OCI-LY7 (cell line): ENCODE data around the gene TSPAN31. TPM values are rescaled to one million over a fixed set of nuclear protein-coding genes. Genes with fewer than 3 reads are reported as not detected.

Experiments
- BruUV-seq: library from RNA; stranded (reverse); fragments of 400-500 nt; replicated peaks from 2 replicates; lab custom pipeline; 2021; lab: Mats Ljungman, UMichigan
- CTCF ChIA-PET: fragments of 300-600 bp; sonication (Branson Sonifier 250); formaldehyde crosslinking; loops from one replicate; lab custom pipeline; 2022; ENCODE audit warnings: antibody characterized with exemption; ENCODE audit not compliant: unreplicated experiment; lab: Charles Lee
- POLR2A ChIA-PET: fragments of 300-600 bp; sonication (Branson Sonifier 250); formaldehyde crosslinking; loops from one replicate; lab custom pipeline; 2022; ENCODE audit warnings: antibody characterized with exemption; lab: Charles Lee
- DNase-seq: peaks from one replicate; pipeline ENCODE4 v3.0.0-alpha.2; 2015; ENCODE audit warnings: low spot score
- H2AFZ ChIP-seq: fragments of 200-600 bp; sonication (generic), shearing (Covaris generic); 2 replicates; pipeline ENCODE4 v1.6.1; 2014; ENCODE audit warnings: mild to moderate bottlenecking, antibody characterized with exemption, low read length, moderate library complexity
- H3K27ac ChIP-seq: fragments of 200-600 bp; sonication (generic); 2 replicates; pipeline ENCODE4 v1.5.1; 2014; ENCODE audit warnings: mixed run types, low read depth, mild to moderate bottlenecking, moderate library complexity, low read length, inconsistent platforms; ENCODE audit not compliant: poor library complexity, severe bottlenecking
- H3K36me3 ChIP-seq: fragments of 200-600 bp; sonication (generic); 2 replicates; pipeline ENCODE4 v1.6.1; 2014; ENCODE audit warnings: mild to moderate bottlenecking, antibody characterized with exemption, low read length, moderate library complexity, mixed read lengths; ENCODE audit not compliant: insufficient read depth
- H3K4me1 ChIP-seq: fragments of 200-600 bp; sonication (generic); 2 replicates; pipeline ENCODE4 v1.5.1; 2014; ENCODE audit warnings: mild to moderate bottlenecking, low read length; ENCODE audit not compliant: insufficient read depth, poor library complexity, severe bottlenecking
- H3K4me2 ChIP-seq: fragments of 200-600 bp; sonication (generic); 2 replicates; pipeline ENCODE4 v1.6.1; 2014; ENCODE audit warnings: mild to moderate bottlenecking, low read length
- H3K4me3 ChIP-seq: fragments of 200-600 bp; sonication (generic); 2 replicates; pipeline ENCODE4 v1.5.1; 2014; ENCODE audit warnings: mild to moderate bottlenecking, low read depth, low read length; ENCODE audit not compliant: poor library complexity, severe bottlenecking
- H3K79me2 ChIP-seq: fragments of 200-600 bp; sonication (generic); 2 replicates; pipeline ENCODE4 v1.6.1; 2016; ENCODE audit warnings: low read depth, mild to moderate bottlenecking, low read length, moderate library complexity, mixed read lengths; ENCODE audit not compliant: insufficient read depth
- H3K9me2 ChIP-seq: fragments of 200-600 bp; sonication (generic); 2 replicates; pipeline ENCODE4 v1.6.1; 2016; ENCODE audit warnings: mild to moderate bottlenecking, low read length, mixed read lengths; ENCODE audit not compliant: insufficient read depth
- H3K9me3 ChIP-seq: fragments of 200-600 bp; sonication (generic); 2 replicates; pipeline ENCODE4 v1.6.1; 2014; ENCODE audit warnings: mild to moderate bottlenecking, mixed run types, low read length, mixed read lengths
- H4K20me1 ChIP-seq: fragments of 200-600 bp; sonication (generic); 2 replicates; pipeline ENCODE4 v1.6.1; 2014; ENCODE audit warnings: mild to moderate bottlenecking, antibody characterized with exemption, low read length, moderate library complexity, mixed read lengths; ENCODE audit not compliant: insufficient read depth
- EZH2phosphoT487 ChIP-seq: fragments of 200-600 bp; sonication (generic); IDR thresholded peaks from 2 replicates; pipeline ENCODE4 v1.6.1; 2018; ENCODE audit warnings: low read depth, borderline replicate concordance, mild to moderate bottlenecking, mixed run types, antibody characterized with exemption, low read length, moderate library complexity, mixed read lengths
- intact Hi-C: fragments of 100-400 bp; cut with micrococcal nuclease; formaldehyde crosslinking; loops from one replicate; pipeline ENCODE4 v1.10.0; 2022; ENCODE audit not compliant: unreplicated experiment
- total RNA-seq, 2 experiments: library from RNA; depleted of rRNA in 1 of 2; stranded (reverse); fragments of >200 nt in 1 of 2; shearing (Covaris generic) in 1 of 2; gene quantifications; 2 replicates each; pipeline ENCODE4 v1.2.3, GENCODE V29; 2014 to 2022
- TF ChIP-seq, protein P1 (sequence below): fragments of 200-600 bp; sonication (generic); conservative IDR thresholded peaks from 2 replicates; pipeline ENCODE4 v1.5.1; 2014; ENCODE audit warnings: mild to moderate bottlenecking, antibody characterized with exemption, low read length, moderate library complexity, mixed read lengths

Gene TSPAN31
- total RNA-seq, 2 experiments from 2014 or later = 2.4 to 6.4 TPM

DNA sequence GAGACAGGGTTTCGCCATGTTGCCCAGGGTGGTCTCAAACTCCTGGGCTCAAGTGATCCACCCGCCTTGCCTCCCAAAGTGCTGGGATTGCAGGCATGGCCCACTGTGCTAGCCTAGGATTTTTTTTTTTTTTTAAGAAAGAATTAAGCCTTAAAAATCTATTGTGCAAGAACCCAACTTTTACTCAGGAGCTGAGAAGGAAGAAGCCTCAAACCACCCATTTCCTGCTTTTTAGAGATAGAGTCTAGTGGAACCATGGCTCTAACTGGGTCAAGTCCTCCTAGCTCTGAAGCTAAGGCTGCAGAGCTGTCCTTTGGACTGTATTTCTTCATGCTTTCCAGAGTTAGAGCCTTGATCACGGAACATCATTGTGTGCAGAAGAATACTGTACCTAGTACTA, 36.4 kb downstream of the TSPAN31 start:
- DNase-seq = no peak
- no TSS peak for BruUV-seq
- Histone ChIP-seq H3K4me2 (no peak overlapping the region), H3K27ac (no peak overlapping the region), H3K9me2 (no peaks in the 10 kb centered on the region), H3K4me3 (no peak overlapping the region), H2AFZ (no peak overlapping the region), H3K79me2 (peaks cover 25% of the 10 kb centered on the region), H3K9me3 (no peaks in the 10 kb centered on the region), H3K4me1 (peaks cover 20% of the 10 kb centered on the region), H3K36me3 (peaks cover 20% of the 10 kb centered on the region), H4K20me1 (no peaks in the 10 kb centered on the region)
- TF ChIP-seq, protein P1, sequence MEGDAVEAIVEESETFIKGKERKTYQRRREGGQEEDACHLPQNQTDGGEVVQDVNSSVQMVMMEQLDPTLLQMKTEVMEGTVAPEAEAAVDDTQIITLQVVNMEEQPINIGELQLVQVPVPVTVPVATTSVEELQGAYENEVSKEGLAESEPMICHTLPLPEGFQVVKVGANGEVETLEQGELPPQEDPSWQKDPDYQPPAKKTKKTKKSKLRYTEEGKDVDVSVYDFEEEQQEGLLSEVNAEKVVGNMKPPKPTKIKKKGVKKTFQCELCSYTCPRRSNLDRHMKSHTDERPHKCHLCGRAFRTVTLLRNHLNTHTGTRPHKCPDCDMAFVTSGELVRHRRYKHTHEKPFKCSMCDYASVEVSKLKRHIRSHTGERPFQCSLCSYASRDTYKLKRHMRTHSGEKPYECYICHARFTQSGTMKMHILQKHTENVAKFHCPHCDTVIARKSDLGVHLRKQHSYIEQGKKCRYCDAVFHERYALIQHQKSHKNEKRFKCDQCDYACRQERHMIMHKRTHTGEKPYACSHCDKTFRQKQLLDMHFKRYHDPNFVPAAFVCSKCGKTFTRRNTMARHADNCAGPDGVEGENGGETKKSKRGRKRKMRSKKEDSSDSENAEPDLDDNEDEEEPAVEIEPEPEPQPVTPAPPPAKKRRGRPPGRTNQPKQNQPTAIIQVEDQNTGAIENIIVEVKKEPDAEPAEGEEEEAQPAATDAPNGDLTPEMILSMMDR = no peak
- TF ChIP-seq EZH2phosphoT487 = no peak
- intact Hi-C loops = loop anchor here (5.0 kb wide), 1 partner anchor 126 kb away; no protein-coding TSS in a partner anchor
- CTCF ChIA-PET = no interaction called here
- POLR2A ChIA-PET = interaction anchor here (0.8 to 1.0 kb wide), 2 partner anchors 9 to 15 kb away, joined by 3 read pairs; partner anchors contain the start of genes EEF1AKMT3 and METTL1

DNA sequence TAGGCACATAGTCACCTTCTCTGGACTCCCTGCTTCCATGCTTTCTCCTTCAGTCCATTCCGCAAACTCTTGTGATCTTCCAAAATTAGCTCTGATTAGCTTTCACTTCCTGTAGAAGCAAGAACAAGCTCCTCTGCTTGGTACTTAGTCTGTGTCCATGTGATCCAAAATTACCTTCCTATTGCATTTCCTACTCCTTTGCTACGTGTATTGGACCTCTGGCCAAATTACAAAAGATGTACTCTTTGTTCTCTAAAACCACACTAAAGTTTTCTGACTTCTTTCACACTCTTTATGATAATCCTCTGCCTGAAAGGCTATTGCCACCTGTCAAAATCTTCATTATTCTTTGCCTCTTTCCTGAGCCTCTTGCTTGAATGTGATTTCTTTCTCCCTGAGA, 37.0 kb downstream of the TSPAN31 start:
- H3K9me2 ChIP-seq = no peaks in the 10 kb centered on the region
- TF ChIP-seq EZH2phosphoT487 = no peak
- TF ChIP-seq, protein P1 = no peak
- no peak overlapping the region for H3K27ac ChIP-seq
- 0 out of 2 replicates have a peak overlapping the region, but pooled peaks have one; percentile 12 for H3K4me2 ChIP-seq
- peaks cover 20% of the 10 kb centered on the region for H3K4me1 ChIP-seq
- CTCF ChIA-PET = no interaction called here
- peaks cover 25% of the 10 kb centered on the region for H3K79me2 ChIP-seq
- intact Hi-C loops = loop anchor here (5.0 kb wide), 1 partner anchor 126 kb away; no protein-coding TSS in a partner anchor
- H4K20me1 ChIP-seq = no peaks in the 10 kb centered on the region
- no peaks in the 10 kb centered on the region for H3K9me3 ChIP-seq
- no peak overlapping the region for H3K4me3 ChIP-seq
- DNase-seq = no peak
- H3K36me3 ChIP-seq = peaks cover 26% of the 10 kb centered on the region
- POLR2A ChIA-PET = interaction anchor here (0.8 to 1.0 kb wide), 2 partner anchors 10 to 15 kb away, joined by 3 read pairs; partner anchors contain the start of genes EEF1AKMT3 and METTL1
- no TSS peak for BruUV-seq
- peak overlapping the region; percentile 74; the same call in 1 of the 2 replicates for H2AFZ ChIP-seq

DNA sequence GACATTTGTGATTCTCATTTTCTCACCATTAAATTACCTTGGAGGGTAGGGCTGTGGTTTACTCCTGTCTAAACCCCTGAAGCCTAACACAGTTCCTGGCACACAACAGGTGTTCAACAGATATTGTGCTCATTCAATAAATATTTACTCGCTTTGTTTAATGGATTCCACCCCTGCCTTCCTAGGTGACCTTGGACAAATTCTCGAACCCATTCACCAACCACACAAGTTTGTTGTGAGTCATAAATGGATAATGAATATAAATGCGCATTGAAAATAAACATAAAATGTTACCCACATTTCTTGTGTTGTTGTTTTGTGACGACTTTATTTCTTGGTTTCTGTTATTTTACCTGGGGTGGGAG, 37.4 kb downstream of the TSPAN31 start:
- peak overlapping the region; percentile 74; the same call in 1 of the 2 replicates for H2AFZ ChIP-seq
- peaks cover 20% of the 10 kb centered on the region for H3K4me1 ChIP-seq
- H3K36me3 ChIP-seq = peaks cover 30% of the 10 kb centered on the region
- TF ChIP-seq, protein P1 = no peak
- TF ChIP-seq EZH2phosphoT487 = no peak
- H3K79me2 ChIP-seq = peaks cover 25% of the 10 kb centered on the region
- no peak overlapping the region for H3K27ac ChIP-seq
- H3K4me3 ChIP-seq = peak overlapping the region; percentile 95
- BruUV-seq = no TSS peak
- POLR2A ChIA-PET = interaction anchor here (1.3 to 1.5 kb wide), 2 partner anchors 10 to 127 kb away, joined by 3 to 4 read pairs; partner anchors contain the start of genes EEF1AKMT3 and METTL1
- no peak for DNase-seq
- H3K4me2 ChIP-seq = 0 out of 2 replicates have a peak overlapping the region, but pooled peaks have one; percentile 12
- H3K9me3 ChIP-seq = no peaks in the 10 kb centered on the region
- CTCF ChIA-PET = no interaction called here
- intact Hi-C loops = loop anchor here (5.0 kb wide), 1 partner anchor 125 kb away; no protein-coding TSS in a partner anchor
- no peaks in the 10 kb centered on the region for H3K9me2 ChIP-seq
- H4K20me1 ChIP-seq = no peaks in the 10 kb centered on the region
